Caco-2 (cell line): ENCODE measurements around the gene ERP29. TPM values are rescaled to one million over a fixed set of nuclear protein-coding genes. Genes with fewer than 3 reads are reported as not detected.

ENCODE experiments used
- BruUV-seq: library from RNA; stranded (reverse); fragments of 400-500 nt; replicated peaks from 2 replicates; lab custom pipeline; 2021; lab: Mats Ljungman, UMichigan
- CTCF ChIA-PET: fragments of 300-600 bp; sonication (Branson Sonifier 250); formaldehyde crosslinking; loops from one replicate; lab custom pipeline; 2022; ENCODE audit warnings: antibody characterized with exemption; lab: Charles Lee
- POLR2A ChIA-PET: fragments of 300-600 bp; sonication (Branson Sonifier 250); formaldehyde crosslinking; loops from one replicate; lab custom pipeline; 2022; ENCODE audit warnings: antibody characterized with exemption; lab: Charles Lee
- DNase-seq, 2 experiments: peaks; one replicate each; pipeline versions ENCODE4 v3.0.0 to v3.0.0-alpha.2; 2020 to 2022
- H3K27me3 ChIP-seq: replicated peaks from 2 replicates; pipeline ENCODE4 v1.6.0; 2011; ENCODE audit warnings: low read length; ENCODE audit not compliant: control insufficient read depth, insufficient read depth
- H3K36me3 ChIP-seq: 2 replicates; pipeline ENCODE4 v1.5.1; 2011; ENCODE audit warnings: low read length; ENCODE audit not compliant: control insufficient read depth, insufficient read depth
- H3K4me1 ChIP-seq: fragments of 250-450 bp; sonication (Bioruptor Pico); 2 replicates; pipeline ENCODE4 v1.5.1; 2020; ENCODE audit warnings: mild to moderate bottlenecking
- H3K4me3 ChIP-seq: 2 replicates; pipeline ENCODE4 v1.5.1; 2011; ENCODE audit warnings: low read depth, mild to moderate bottlenecking, control low read depth, low read length
- H3K9me3 ChIP-seq: fragments of 250-450 bp; sonication (Bioruptor Pico); 2 replicates; pipeline ENCODE4 v1.5.1; 2020; ENCODE audit warnings: mild to moderate bottlenecking, moderate library complexity
- H3K27ac Mint-ChIP-seq: one replicate; pipeline ENCODE4 v1.8.0; 2022; ENCODE audit warnings: mixed read lengths; ENCODE audit not compliant: unreplicated experiment
- H3K27me3 Mint-ChIP-seq: one replicate; pipeline ENCODE4 v1.8.0; 2022; ENCODE audit warnings: mixed read lengths; ENCODE audit not compliant: insufficient read depth, unreplicated experiment
- H3K36me3 Mint-ChIP-seq: one replicate; pipeline ENCODE4 v1.8.0; 2022; ENCODE audit warnings: mild to moderate bottlenecking, mixed read lengths; ENCODE audit not compliant: insufficient read depth, unreplicated experiment
- H3K4me1 Mint-ChIP-seq: one replicate; pipeline ENCODE4 v1.8.0; 2022; ENCODE audit warnings: low read depth, mixed read lengths; ENCODE audit not compliant: unreplicated experiment
- H3K4me3 Mint-ChIP-seq: one replicate; pipeline ENCODE4 v1.8.0; 2022; ENCODE audit warnings: mild to moderate bottlenecking, moderate library complexity, mixed read lengths; ENCODE audit not compliant: unreplicated experiment
- H3K9me3 Mint-ChIP-seq: one replicate; pipeline ENCODE4 v1.8.0; 2022; ENCODE audit warnings: mixed read lengths; ENCODE audit not compliant: unreplicated experiment
- intact Hi-C: fragments of 100-400 bp; cut with micrococcal nuclease; formaldehyde crosslinking; loops from one replicate; pipeline ENCODE4 v1.10.0; 2022; ENCODE audit not compliant: unreplicated experiment
- total RNA-seq: library from RNA; stranded (reverse); gene quantifications from 2 replicates; pipeline ENCODE4 v1.2.3, GENCODE V29; 2022
- TF ChIP-seq, protein P1 (sequence below), 2 experiments: fragments of 200-600 bp in 1 of 2; IDR thresholded peaks; 1 replicate in 1 of 2; 2 replicates in 1 of 2; pipeline versions ENCODE4 v1.5.1 to v1.8.0; 2011 to 2022; ENCODE audit warnings: antibody characterized with exemption in 1 of 2, control low read depth in 1 of 2, inconsistent platforms in 1 of 2, low read depth in 1 of 2, low read length in 1 of 2, mild to moderate bottlenecking in 1 of 2, moderate library complexity in 1 of 2; ENCODE audit not compliant: insufficient read depth in 1 of 2, severe bottlenecking in 1 of 2, unreplicated experiment in 1 of 2

Gene ERP29
- total RNA-seq, 1 experiment from 2014 or later: 231 TPM

- Mint-ChIP-seq H3K36me3 (peaks cover 88% of the 10 kb centered on the region), H3K4me1 (no peaks in the 10 kb centered on the region), H3K9me3 (no peaks in the 10 kb centered on the region), H3K4me3 (no peak overlapping the region), H3K27me3 (no peaks in the 10 kb centered on the region), H3K27ac (no peak overlapping the region)
- Histone ChIP-seq H3K27me3 (no peaks in the 10 kb centered on the region), H3K36me3 (peaks cover 5% of the 10 kb centered on the region; the same call in 1 of the 2 replicates), H3K9me3 (no peaks in the 10 kb centered on the region), H3K4me1 (no peaks in the 10 kb centered on the region), H3K4me3 (no peak overlapping the region)
- ChIA-PET CTCF (no interaction called here), POLR2A (no interaction called here)
- DNase-seq: no peak
- TF ChIP-seq, protein P1, sequence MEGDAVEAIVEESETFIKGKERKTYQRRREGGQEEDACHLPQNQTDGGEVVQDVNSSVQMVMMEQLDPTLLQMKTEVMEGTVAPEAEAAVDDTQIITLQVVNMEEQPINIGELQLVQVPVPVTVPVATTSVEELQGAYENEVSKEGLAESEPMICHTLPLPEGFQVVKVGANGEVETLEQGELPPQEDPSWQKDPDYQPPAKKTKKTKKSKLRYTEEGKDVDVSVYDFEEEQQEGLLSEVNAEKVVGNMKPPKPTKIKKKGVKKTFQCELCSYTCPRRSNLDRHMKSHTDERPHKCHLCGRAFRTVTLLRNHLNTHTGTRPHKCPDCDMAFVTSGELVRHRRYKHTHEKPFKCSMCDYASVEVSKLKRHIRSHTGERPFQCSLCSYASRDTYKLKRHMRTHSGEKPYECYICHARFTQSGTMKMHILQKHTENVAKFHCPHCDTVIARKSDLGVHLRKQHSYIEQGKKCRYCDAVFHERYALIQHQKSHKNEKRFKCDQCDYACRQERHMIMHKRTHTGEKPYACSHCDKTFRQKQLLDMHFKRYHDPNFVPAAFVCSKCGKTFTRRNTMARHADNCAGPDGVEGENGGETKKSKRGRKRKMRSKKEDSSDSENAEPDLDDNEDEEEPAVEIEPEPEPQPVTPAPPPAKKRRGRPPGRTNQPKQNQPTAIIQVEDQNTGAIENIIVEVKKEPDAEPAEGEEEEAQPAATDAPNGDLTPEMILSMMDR (IDR thresholded peaks at IDR 0.05; ENCODE audit: insufficient read depth in 1 of 2, low read depth in 1 of 2, low read length in 1 of 2, severe bottlenecking in 1 of 2, unreplicated experiment in 1 of 2): no peak
- intact Hi-C loops: no loop called here
- BruUV-seq: no TSS peak
These were observed 36.1 kb downstream of the ERP29 start for GRCh38 chr12:112049351-112049750.

DNA sequence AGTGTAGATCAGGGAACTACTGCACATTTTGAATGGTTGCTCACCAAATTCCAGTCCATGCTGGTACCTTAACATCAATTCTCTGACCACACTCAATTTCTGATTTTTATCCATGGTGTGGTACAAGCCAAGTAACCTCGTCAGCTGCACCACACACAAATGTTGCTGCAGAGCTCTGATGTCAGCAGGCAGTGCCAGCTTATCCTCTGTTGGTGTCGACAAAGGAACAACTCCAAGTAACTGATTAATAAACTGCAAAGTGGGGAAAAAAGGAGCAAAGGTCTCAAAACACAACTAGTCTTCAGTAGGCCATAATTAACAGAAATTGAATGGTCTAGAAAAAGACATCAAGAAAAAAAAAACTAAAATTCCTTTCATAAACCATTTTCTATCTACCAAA, 47.9 kb downstream of the ERP29 start:
- H3K36me3 Mint-ChIP-seq: peaks cover 77% of the 10 kb centered on the region
- TF ChIP-seq, protein P1 (IDR thresholded peaks at IDR 0.05; ENCODE audit: insufficient read depth in 1 of 2, low read depth in 1 of 2, low read length in 1 of 2, severe bottlenecking in 1 of 2, unreplicated experiment in 1 of 2): no peak
- no peak overlapping the region for H3K4me3 ChIP-seq
- no TSS peak for BruUV-seq
- H3K36me3 ChIP-seq: peaks cover 2% of the 10 kb centered on the region; the same call in 1 of the 2 replicates
- POLR2A ChIA-PET: no interaction called here
- no peak overlapping the region for H3K27ac Mint-ChIP-seq
- no peaks in the 10 kb centered on the region for H3K4me1 ChIP-seq
- H3K9me3 Mint-ChIP-seq: no peaks in the 10 kb centered on the region
- DNase-seq: no peak
- H3K4me3 Mint-ChIP-seq: no peak overlapping the region
- CTCF ChIA-PET: no interaction called here
- intact Hi-C loops: no loop called here
- H3K27me3 ChIP-seq: no peaks in the 10 kb centered on the region
- no peaks in the 10 kb centered on the region for H3K9me3 ChIP-seq
- no peaks in the 10 kb centered on the region for H3K27me3 Mint-ChIP-seq
- no peaks in the 10 kb centered on the region for H3K4me1 Mint-ChIP-seq

DNA sequence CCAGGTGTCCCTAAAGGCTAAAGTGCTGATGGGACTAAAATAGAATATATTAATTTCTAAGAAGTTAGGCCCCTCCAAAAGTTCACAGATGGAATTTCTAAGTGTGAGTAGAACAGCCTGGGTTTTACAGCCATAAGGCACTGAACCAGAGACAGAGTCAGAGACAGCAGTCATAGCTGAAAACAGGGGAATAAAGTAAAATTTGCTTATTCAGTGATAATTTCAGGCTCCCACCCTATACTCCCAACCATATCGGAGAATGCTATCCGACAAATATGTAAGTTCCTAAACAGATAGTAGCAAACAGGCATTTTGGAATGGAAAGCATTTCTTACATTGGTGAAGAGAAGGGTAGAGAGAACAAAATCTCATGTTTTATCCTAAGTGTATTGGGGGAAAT, 50.0 kb downstream of the ERP29 start:
- no peak overlapping the region for H3K4me3 ChIP-seq
- no peak for DNase-seq
- Mint-ChIP-seq H3K4me1 (no peaks in the 10 kb centered on the region), H3K4me3 (no peak overlapping the region), H3K36me3 (peaks cover 80% of the 10 kb centered on the region), H3K9me3 (no peaks in the 10 kb centered on the region), H3K27ac (no peak overlapping the region), H3K27me3 (no peaks in the 10 kb centered on the region)
- H3K9me3 ChIP-seq: no peaks in the 10 kb centered on the region
- peaks cover 2% of the 10 kb centered on the region; the same call in 1 of the 2 replicates for H3K36me3 ChIP-seq
- TF ChIP-seq, protein P1 (IDR thresholded peaks at IDR 0.05; ENCODE audit: insufficient read depth in 1 of 2, low read depth in 1 of 2, low read length in 1 of 2, severe bottlenecking in 1 of 2, unreplicated experiment in 1 of 2): no peak
- no TSS peak for BruUV-seq
- no peaks in the 10 kb centered on the region for H3K27me3 ChIP-seq
- no peaks in the 10 kb centered on the region; the same call in 1 of the 2 replicates for H3K4me1 ChIP-seq
- POLR2A ChIA-PET: no interaction called here
- CTCF ChIA-PET: no interaction called here
- intact Hi-C loops: no loop called here
